Measurements from ENCODE around the gene GSK3A.

GSK3A gene

DNA sequence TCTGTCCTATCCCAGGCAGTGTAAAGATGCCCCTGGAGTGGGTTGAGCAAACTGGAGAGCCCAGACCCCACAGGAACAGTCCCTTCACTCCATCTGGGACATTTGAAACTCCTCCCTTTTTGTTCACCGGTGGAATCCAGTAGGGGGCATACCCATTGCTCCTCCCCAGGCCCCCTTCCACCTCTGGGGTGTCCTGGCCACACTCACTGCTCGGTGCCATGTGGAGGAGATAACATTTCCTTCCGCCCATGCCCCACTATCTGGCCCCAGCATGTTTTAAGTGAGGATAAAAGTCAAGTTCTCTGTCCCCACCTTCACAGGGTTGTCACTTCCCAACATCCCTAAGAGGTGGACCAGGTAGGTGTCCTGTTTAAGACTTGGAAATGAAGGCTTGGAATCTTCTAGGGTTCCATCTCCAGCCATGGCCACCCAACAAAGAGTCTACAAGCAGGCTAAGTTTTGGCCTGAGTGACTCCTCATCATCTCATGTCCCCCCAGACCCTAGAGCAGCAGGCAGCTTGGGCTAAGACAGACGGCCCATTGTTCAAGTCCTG, 13.0 kb downstream of the GSK3A start:
- TF ChIP-seq, protein P1, sequence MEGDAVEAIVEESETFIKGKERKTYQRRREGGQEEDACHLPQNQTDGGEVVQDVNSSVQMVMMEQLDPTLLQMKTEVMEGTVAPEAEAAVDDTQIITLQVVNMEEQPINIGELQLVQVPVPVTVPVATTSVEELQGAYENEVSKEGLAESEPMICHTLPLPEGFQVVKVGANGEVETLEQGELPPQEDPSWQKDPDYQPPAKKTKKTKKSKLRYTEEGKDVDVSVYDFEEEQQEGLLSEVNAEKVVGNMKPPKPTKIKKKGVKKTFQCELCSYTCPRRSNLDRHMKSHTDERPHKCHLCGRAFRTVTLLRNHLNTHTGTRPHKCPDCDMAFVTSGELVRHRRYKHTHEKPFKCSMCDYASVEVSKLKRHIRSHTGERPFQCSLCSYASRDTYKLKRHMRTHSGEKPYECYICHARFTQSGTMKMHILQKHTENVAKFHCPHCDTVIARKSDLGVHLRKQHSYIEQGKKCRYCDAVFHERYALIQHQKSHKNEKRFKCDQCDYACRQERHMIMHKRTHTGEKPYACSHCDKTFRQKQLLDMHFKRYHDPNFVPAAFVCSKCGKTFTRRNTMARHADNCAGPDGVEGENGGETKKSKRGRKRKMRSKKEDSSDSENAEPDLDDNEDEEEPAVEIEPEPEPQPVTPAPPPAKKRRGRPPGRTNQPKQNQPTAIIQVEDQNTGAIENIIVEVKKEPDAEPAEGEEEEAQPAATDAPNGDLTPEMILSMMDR (IDR thresholded peaks at IDR 0.05; ENCODE audit: low read depth, low read length, missing control alignments), result no peak
- DNase-seq (ENCODE audit: extremely low read depth, low read depth), result no peak
- no peak overlapping the region for H3K4me3 ChIP-seq (replicated peaks; ENCODE audit: low read depth, low read length)

DNA sequence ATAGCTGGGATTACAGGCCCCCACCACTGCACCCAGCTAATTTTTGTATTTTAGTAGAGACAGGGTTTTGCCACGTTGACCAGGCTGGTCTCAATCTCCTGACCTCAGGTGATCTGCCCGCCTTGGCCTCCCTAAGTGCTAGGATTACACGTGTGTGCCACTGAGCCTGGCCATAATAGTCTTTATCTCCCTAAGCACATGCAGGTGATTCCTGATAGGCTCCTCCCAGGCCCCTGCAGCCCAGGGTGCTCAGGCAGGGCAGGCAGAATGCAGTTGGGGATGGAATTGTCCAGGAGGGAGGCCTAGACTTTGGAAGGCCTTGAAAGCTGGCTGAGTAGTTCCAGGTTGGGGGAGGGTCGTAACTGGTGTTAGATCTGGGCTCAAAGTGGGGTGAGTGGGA, 13.8 kb downstream of the GSK3A start:
- H3K4me3 ChIP-seq (replicated peaks; ENCODE audit: low read depth, low read length), result no peak overlapping the region
- DNase-seq (ENCODE audit: extremely low read depth, low read depth), result no peak
- TF ChIP-seq, protein P1 (IDR thresholded peaks at IDR 0.05; ENCODE audit: low read depth, low read length, missing control alignments), result no peak

DNA sequence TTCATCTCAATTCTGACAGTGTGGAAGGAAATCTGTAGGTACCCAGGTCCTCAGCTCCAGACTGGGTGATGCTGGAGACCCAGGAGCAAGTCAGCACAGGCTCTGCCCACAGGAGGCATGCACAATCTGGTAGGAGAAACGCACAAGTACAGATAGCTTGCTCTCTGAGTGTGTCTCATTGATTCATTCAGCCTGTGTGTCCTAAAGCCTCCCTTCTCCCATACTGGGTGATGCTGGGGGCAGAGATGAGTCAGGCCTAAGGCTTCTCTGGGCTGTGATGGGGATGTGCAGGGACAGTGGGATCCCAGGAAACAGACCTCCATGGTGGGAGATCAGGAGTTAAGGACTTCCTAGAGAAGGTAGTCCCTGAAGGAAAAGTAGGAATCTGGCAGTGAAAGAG, 15.5 kb downstream of the GSK3A start:
- TF ChIP-seq, protein P1 (IDR thresholded peaks at IDR 0.05; ENCODE audit: low read depth, low read length, missing control alignments), result no peak
- no peak for DNase-seq (ENCODE audit: extremely low read depth, low read depth)
- no peak overlapping the region for H3K4me3 ChIP-seq (replicated peaks; ENCODE audit: low read depth, low read length)

DNA sequence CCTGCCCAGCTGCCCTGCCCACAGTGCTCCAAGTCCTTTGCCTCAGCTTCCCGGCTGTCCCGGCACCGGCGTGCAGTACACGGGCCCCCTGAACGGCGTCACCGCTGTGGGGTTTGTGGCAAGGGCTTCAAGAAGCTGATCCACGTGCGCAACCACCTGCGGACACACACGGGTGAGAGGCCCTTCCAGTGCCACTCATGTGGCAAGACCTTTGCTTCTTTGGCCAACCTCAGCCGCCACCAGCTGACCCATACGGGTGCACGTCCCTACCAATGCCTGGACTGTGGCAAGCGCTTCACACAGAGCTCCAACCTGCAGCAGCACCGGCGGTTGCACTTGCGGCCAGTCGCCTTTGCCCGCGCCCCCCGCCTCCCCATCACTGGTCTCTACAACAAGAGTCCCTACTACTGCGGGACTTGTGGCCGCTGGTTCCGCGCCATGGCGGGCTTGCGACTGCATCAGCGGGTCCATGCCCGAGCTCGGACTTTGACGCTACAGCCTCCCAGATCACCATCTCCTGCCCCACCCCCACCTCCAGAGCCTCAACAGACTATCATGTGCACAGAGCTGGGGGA, 16.6 kb downstream of the GSK3A start:
- no peak for DNase-seq (ENCODE audit: extremely low read depth, low read depth)
- H3K4me3 ChIP-seq (replicated peaks; ENCODE audit: low read depth, low read length), result no peak overlapping the region
- TF ChIP-seq, protein P1 (IDR thresholded peaks at IDR 0.05; ENCODE audit: low read depth, low read length, missing control alignments), result no peak

DNA sequence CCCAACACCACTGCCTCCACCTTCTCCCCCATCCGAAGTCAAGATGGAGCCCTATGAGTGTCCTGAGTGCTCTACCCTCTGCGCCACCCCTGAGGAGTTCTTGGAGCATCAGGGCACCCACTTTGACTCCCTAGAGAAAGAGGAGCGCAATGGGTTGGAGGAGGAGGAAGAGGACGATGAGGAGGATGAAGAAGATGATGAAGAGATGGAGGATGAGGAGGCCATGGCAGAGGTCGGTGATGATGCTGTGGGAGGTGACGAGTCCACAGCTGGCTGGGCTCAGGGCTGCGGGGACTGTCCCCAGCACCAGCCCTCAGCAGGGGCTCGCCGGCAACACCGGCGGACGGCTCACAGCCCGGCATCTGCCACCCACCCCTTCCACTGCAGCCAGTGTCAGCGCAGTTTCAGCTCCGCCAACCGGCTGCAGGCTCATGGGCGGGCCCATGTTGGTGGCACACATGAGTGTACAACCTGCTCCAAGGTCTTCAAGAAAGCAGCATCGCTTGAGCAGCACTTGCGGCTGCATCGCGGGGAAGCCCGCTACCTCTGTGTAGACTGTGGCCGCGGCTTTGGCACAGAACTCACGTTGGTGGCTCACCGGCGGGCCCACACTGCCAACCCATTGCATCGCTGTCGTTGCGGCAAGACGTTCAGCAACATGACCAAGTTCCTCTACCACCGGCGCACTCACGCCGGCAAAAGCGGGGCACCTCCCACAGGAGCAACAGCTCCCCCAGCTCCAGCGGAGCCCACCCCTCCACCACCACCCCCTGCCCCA, 17.3 kb downstream of the GSK3A start:
- TF ChIP-seq, protein P1 (IDR thresholded peaks at IDR 0.05; ENCODE audit: low read depth, low read length, missing control alignments), result no peak
- no peak overlapping the region for H3K4me3 ChIP-seq (replicated peaks; ENCODE audit: low read depth, low read length)
- no peak for DNase-seq (ENCODE audit: extremely low read depth, low read depth)

DNA sequence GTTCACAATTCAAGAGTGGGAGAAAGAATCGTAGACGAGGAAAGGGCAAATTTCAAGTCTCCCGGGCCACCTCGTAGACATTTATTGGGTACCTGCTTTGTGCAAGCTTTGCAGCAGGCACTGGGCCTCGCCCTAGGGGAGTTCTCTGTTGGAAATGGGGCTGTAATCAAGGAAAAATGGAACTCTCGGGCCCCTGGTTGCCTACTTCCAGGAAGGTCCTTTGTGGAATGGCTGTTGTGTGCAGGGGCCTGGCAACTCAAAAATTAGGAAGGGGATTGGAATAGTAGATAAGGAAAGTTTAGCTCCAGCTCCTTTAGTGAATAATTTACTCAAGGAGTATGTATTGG, 21.7 kb downstream of the GSK3A start:
- TF ChIP-seq, protein P1 (IDR thresholded peaks at IDR 0.05; ENCODE audit: low read depth, low read length, missing control alignments), result no peak
- peak overlapping the region; percentile 68 for H3K4me3 ChIP-seq (replicated peaks; ENCODE audit: low read depth, low read length)
- no peak for DNase-seq (ENCODE audit: extremely low read depth, low read depth)
